Activated naive CD8-positive, alpha-beta T cell treated with anti-CD3 and anti-CD28 coated beads, Interleukin-2, amount 50 U/mL, for 24 hours (primary cell): ENCODE data around the gene ZNF618.

ENCODE experiments used
- ATAC-seq: fragments of 150-1000 bp; cut with Tn5 transposase; one replicate; pipeline ENCODE4 v1.10.0; 2021
- DNase-seq: peaks from one replicate; pipeline ENCODE4 v3.0.0; 2021
- H3K27ac Mint-ChIP-seq: one replicate; pipeline ENCODE4 v1.8.0; 2021; ENCODE audit warnings: mild to moderate bottlenecking, mixed read lengths
- H3K27me3 Mint-ChIP-seq: one replicate; pipeline ENCODE4 v1.8.0; 2021; ENCODE audit warnings: mixed read lengths
- H3K36me3 Mint-ChIP-seq: one replicate; pipeline ENCODE4 v1.8.0; 2021; ENCODE audit warnings: low read depth, mixed read lengths
- H3K4me1 Mint-ChIP-seq: one replicate; pipeline ENCODE4 v1.8.0; 2021; ENCODE audit warnings: mixed read lengths
- H3K4me3 Mint-ChIP-seq: one replicate; pipeline ENCODE4 v1.8.0; 2021; ENCODE audit warnings: mild to moderate bottlenecking, moderate library complexity, mixed read lengths
- H3K9me3 Mint-ChIP-seq: one replicate; pipeline ENCODE4 v1.8.0; 2021; ENCODE audit warnings: mixed read lengths

The ZNF618 gene

GRCh38 chr9:113957821-113958341 lies 81.8 kb downstream of the ZNF618 start:
- Mint-ChIP-seq H3K27ac (no peak overlapping the region), H3K4me3 (no peak overlapping the region), H3K4me1 (no peaks in the 10 kb centered on the region), H3K27me3 (peaks cover 3% of the 10 kb centered on the region), H3K9me3 (no peaks in the 10 kb centered on the region), H3K36me3 (no peaks in the 10 kb centered on the region)
- DNase-seq (no peak), ATAC-seq (no peak)

GRCh38 chr9:113958556-113958955 lies 82.4 kb downstream of the ZNF618 start:
- no peak for ATAC-seq

DNA sequence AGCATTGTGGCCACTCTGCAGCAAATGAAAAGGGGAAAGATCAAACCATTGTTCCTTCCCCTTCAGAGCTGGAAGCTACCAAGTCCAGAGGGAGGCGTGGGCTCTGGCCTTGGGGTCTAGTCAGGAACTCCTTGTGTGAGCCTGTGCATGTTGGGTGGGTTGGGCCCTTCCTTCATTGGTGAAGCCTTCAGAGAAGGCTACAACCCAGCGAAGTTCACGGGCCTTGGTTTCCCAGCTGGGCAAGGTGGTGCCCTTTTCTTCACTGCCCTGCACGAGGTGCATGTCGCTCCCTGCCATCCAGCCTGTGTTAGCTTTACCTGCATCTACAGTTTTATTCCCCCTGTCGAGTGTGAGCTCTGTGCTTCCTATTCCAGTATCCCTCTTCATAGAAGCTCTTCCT lies 84.7 kb downstream of the ZNF618 start:
- no peaks in the 10 kb centered on the region for H3K36me3 Mint-ChIP-seq
- no peaks in the 10 kb centered on the region for H3K9me3 Mint-ChIP-seq
- H3K27me3 Mint-ChIP-seq: no peaks in the 10 kb centered on the region
- ATAC-seq (no peak), DNase-seq (no peak)
- H3K4me1 Mint-ChIP-seq: no peaks in the 10 kb centered on the region
- no peak overlapping the region for H3K27ac Mint-ChIP-seq
- no peak overlapping the region for H3K4me3 Mint-ChIP-seq

More at GRCh38 chr9:113958556-113958955, 82.4 kb downstream of the ZNF618 start:
- H3K4me3 Mint-ChIP-seq: no peak overlapping the region
- DNase-seq: no peak
- H3K27me3 Mint-ChIP-seq: peaks cover 2% of the 10 kb centered on the region
- H3K4me1 Mint-ChIP-seq: no peaks in the 10 kb centered on the region
- H3K36me3 Mint-ChIP-seq: no peaks in the 10 kb centered on the region
- no peak overlapping the region for H3K27ac Mint-ChIP-seq
- H3K9me3 Mint-ChIP-seq: no peaks in the 10 kb centered on the region

DNA sequence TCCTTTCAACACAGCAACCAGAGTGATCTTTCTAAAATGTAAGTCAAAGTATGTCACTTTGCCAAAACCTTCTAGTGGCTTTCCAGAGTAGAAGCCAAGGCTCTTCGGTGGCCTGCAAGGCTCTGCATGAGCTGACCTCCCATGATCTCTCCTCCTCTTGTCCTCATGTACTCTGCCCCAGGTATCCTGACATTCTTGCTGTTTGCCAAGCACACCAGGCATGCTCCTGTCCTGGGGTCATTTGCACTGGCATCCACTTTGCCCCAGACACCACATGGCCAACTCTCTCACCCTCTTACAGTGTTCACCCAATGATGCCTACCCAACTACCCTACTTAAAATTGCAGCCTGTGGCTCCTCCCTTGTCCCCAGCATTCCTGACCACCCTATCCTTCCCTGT lies 86.3 kb downstream of the ZNF618 start:
- ATAC-seq: no peak
- Mint-ChIP-seq H3K4me3 (no peak overlapping the region), H3K9me3 (no peaks in the 10 kb centered on the region), H3K27ac (no peak overlapping the region), H3K36me3 (no peaks in the 10 kb centered on the region), H3K4me1 (no peaks in the 10 kb centered on the region), H3K27me3 (no peaks in the 10 kb centered on the region)
- DNase-seq: no peak

- H3K36me3 Mint-ChIP-seq: no peaks in the 10 kb centered on the region
- no peaks in the 10 kb centered on the region for H3K9me3 Mint-ChIP-seq
- H3K27ac Mint-ChIP-seq: no peak overlapping the region
- H3K4me1 Mint-ChIP-seq: no peaks in the 10 kb centered on the region
- ATAC-seq (no peak), DNase-seq (peak; percentile 39)
- no peak overlapping the region for H3K4me3 Mint-ChIP-seq
- H3K27me3 Mint-ChIP-seq: no peaks in the 10 kb centered on the region
Measured at GRCh38 chr9:113963017-113963620, 87.0 kb downstream of the ZNF618 start.

DNA sequence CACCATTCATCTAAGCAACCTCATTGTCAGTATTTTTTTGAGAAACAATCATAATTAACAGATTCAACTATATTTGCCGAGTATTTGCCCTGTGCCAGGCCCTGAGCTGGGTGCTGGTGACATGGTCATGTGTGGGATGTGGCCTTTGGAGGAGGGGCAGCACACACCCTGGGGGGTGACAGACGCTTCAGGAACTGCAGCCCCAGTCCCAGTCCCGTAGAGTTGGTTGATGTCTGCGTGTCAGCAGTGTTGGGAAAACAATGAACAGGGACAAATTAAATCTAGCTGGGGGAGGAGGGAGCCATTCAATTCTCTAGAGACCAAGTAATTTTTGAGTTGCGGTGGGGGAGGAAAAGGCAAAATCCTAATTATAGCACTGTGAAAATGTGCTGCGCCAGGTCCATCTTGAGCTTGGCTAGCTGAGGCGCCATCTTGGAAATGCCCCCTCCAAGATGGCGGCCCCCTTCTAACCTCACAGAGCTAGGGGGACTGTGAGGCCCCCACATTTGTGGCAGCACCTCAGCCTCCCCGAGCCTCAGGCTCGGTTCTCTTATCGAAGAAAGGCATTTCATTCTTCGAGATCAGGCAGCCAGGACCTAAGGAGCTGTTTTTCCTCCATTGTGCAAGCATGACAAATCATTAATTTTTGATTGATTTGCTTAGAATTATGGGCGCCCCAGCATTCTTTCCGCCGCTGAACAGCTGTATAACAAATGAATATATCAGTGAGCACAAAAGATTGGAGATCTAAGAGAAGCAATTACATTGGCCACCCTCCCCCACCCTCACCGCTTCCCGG lies 87.8 kb downstream of the ZNF618 start:
- no peak overlapping the region for H3K4me3 Mint-ChIP-seq
- no peak for DNase-seq
- no peaks in the 10 kb centered on the region for H3K27me3 Mint-ChIP-seq
- H3K36me3 Mint-ChIP-seq: no peaks in the 10 kb centered on the region
- no peak overlapping the region for H3K27ac Mint-ChIP-seq
- no peaks in the 10 kb centered on the region for H3K4me1 Mint-ChIP-seq
- no peak for ATAC-seq
- H3K9me3 Mint-ChIP-seq: no peaks in the 10 kb centered on the region

DNA sequence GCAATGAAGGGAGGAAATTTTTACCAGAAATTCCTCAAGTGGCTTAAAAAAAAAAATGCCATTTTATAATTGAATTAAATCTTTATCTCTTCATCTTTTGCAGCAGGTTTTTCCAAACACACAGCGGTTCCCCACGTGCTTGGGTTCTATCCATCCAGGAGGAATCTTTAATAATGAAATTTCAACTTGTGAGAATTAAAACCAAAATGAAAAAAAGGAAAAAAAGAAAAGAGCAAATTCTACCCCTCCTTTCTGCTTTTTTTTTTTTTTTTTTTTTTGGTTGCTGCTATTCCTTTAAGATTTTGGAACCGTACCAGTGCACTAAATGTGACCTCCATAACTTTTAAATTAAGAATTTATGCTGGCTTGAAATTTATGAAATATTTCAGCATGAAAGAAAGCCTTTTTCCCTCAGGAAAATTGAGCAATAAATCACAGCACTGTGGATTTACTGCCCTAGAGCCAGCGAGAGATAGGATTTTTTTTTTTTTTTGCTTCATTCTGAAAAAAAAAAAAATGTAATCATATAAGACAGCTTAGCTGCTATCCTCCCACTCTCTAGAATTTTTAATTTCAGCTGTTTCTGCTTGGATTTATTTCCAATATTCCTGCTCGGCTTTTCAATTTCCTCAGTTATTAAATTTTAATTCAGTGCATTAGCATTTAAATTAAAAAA lies 88.5 kb downstream of the ZNF618 start:
- Mint-ChIP-seq H3K27ac (no peak overlapping the region), H3K36me3 (no peaks in the 10 kb centered on the region), H3K27me3 (no peaks in the 10 kb centered on the region), H3K4me3 (no peak overlapping the region), H3K9me3 (no peaks in the 10 kb centered on the region), H3K4me1 (no peaks in the 10 kb centered on the region)
- DNase-seq (no peak), ATAC-seq (no peak)

GRCh38 chr9:113966394-113966793 lies 90.3 kb downstream of the ZNF618 start:
- DNase-seq (no peak), ATAC-seq (no peak)
- H3K27ac Mint-ChIP-seq: no peak overlapping the region
- H3K27me3 Mint-ChIP-seq: no peaks in the 10 kb centered on the region
- no peak overlapping the region for H3K4me3 Mint-ChIP-seq
- no peaks in the 10 kb centered on the region for H3K9me3 Mint-ChIP-seq
- no peaks in the 10 kb centered on the region for H3K4me1 Mint-ChIP-seq
- H3K36me3 Mint-ChIP-seq: no peaks in the 10 kb centered on the region

- DNase-seq: no peak
- H3K9me3 Mint-ChIP-seq: no peaks in the 10 kb centered on the region
- H3K4me3 Mint-ChIP-seq: no peak overlapping the region
- no peak for ATAC-seq
- H3K4me1 Mint-ChIP-seq: no peaks in the 10 kb centered on the region
- H3K27ac Mint-ChIP-seq: no peak overlapping the region
- no peaks in the 10 kb centered on the region for H3K36me3 Mint-ChIP-seq
- no peaks in the 10 kb centered on the region for H3K27me3 Mint-ChIP-seq
Measured at GRCh38 chr9:113967380-113967779, 91.3 kb downstream of the ZNF618 start.

GRCh38 chr9:113969343-113969742 lies 93.2 kb downstream of the ZNF618 start:
- Mint-ChIP-seq H3K9me3 (no peaks in the 10 kb centered on the region), H3K27ac (no peak overlapping the region), H3K4me3 (no peak overlapping the region), H3K36me3 (no peaks in the 10 kb centered on the region), H3K27me3 (no peaks in the 10 kb centered on the region), H3K4me1 (no peaks in the 10 kb centered on the region)
- ATAC-seq: no peak
- no peak for DNase-seq

GRCh38 chr9:113973226-113973625 lies 97.1 kb downstream of the ZNF618 start:
- no peak overlapping the region for H3K4me3 Mint-ChIP-seq
- no peak for ATAC-seq
- H3K27me3 Mint-ChIP-seq: no peaks in the 10 kb centered on the region
- H3K9me3 Mint-ChIP-seq: no peaks in the 10 kb centered on the region
- H3K27ac Mint-ChIP-seq: no peak overlapping the region
- H3K4me1 Mint-ChIP-seq: no peaks in the 10 kb centered on the region
- no peaks in the 10 kb centered on the region for H3K36me3 Mint-ChIP-seq
- no peak for DNase-seq

DNA sequence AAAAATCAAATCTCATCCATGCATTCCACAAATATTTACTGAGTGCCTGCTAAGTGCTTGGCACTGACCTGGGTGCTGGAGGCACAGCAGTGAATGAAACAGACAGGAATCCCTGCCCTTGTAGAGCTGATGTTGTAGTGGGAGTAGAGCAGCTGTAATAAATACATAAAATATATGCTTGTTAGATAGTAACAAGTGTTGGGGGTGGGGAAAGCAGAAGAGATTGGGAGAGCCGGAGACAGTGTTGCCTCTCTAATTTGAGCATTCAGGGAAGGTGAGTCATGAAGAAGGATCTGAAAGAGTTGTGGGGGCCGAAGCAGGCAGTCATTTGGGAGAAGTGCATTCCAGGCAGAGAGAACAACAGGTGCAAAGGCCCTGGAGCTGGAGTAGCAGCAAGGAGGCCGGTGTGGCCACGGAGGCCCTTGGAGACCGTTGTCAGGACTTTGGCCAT lies 97.9 kb downstream of the ZNF618 start:
- DNase-seq (no peak), ATAC-seq (no peak)
- Mint-ChIP-seq H3K9me3 (no peaks in the 10 kb centered on the region), H3K27ac (no peak overlapping the region), H3K4me1 (no peaks in the 10 kb centered on the region), H3K36me3 (no peaks in the 10 kb centered on the region), H3K4me3 (no peak overlapping the region), H3K27me3 (no peaks in the 10 kb centered on the region)

GRCh38 chr9:113976915-113977314 lies 100.8 kb downstream of the ZNF618 start:
- H3K36me3 Mint-ChIP-seq: no peaks in the 10 kb centered on the region
- H3K27me3 Mint-ChIP-seq: no peaks in the 10 kb centered on the region
- no peak for ATAC-seq
- no peak for DNase-seq
- no peaks in the 10 kb centered on the region for H3K4me1 Mint-ChIP-seq
- no peaks in the 10 kb centered on the region for H3K9me3 Mint-ChIP-seq
- no peak overlapping the region for H3K27ac Mint-ChIP-seq
- H3K4me3 Mint-ChIP-seq: no peak overlapping the region

GRCh38 chr9:113978725-113979342 lies 102.7 kb downstream of the ZNF618 start:
- no peaks in the 10 kb centered on the region for H3K4me1 Mint-ChIP-seq
- H3K9me3 Mint-ChIP-seq: no peaks in the 10 kb centered on the region
- no peaks in the 10 kb centered on the region for H3K27me3 Mint-ChIP-seq
- no peak overlapping the region for H3K4me3 Mint-ChIP-seq
- no peaks in the 10 kb centered on the region for H3K36me3 Mint-ChIP-seq
- no peak for ATAC-seq
- no peak for DNase-seq
- no peak overlapping the region for H3K27ac Mint-ChIP-seq
